HG03342 (cell line): ENCODE measurements around the gene TVP23A.
"Not testable (repeated sequence)": the region's sequence is repeated elsewhere in the genome, so short reads cannot be mapped to it uniquely, and the experiment has no call there.

ENCODE experiments used
- ATAC-seq: cut with Tn5 transposase; IDR thresholded peaks from one replicate; pipeline ENCODE4 v1.9.1; 2021; ENCODE audit warnings: mild to moderate bottlenecking, moderate library complexity; ENCODE audit not compliant: unreplicated experiment

The TVP23A gene

DNA sequence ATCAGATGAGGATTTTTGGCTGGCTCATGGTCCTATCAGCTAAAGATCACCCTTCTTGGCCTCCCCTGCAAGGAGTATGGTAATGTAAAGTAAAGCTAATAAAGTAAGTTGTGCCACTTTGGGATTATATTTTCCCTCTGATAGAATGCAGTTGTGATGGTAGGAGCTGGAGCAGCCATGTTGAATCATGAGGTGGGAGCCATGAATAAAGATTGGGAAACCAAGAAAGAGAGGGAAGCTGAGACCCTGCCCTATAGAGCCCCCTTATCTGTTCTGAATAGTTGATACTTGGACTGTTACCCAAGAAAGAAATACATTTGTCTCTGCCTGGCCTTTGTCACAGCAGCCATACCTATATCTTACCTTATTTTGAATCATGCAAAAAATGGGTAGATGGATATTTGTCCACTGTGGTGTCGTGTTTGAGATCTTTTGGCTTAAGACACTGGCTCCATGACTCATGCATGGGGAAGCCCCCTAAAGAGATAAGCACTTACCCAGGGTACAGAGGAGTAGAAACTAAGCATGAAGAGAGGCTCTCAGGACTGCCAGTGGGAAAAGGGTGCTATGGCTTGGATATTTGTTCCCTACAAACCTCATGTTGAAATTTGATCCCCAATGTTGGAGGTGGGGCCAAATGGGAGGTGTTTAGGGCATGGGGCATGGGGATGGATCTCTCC is 17.7 kb upstream of the TVP23A start:
- no peak for ATAC-seq

DNA sequence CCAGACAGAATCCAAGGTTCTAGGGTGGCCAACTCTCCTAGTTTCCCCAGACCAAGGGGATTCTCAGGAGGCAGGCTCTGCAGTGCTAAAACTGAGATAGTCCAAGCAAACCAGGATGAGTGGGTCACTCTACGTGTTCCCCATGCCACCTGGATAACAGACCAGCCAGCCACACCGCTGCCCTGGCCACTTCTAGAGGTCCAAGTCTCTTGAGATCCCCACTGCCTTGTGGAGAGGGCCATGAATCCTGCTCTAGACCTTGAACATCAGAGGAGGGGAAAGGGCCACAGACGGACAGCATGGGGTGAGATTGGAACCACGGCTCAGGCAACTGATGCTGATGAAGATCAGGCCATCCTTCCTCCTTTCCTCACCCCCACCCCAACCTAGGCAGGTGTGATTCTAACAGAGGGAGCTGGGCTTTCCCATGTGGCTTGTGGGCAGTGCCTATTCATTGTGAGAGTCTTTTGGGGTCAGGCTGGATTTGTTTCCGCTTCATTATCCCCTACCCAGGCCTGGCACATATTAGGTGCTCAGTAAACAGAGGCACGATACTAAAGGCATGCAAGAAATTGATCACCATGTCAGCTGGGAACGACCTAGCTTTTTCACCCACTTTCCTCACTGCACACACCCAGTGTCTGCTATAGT is 16.8 kb upstream of the TVP23A start:
- no peak for ATAC-seq

DNA sequence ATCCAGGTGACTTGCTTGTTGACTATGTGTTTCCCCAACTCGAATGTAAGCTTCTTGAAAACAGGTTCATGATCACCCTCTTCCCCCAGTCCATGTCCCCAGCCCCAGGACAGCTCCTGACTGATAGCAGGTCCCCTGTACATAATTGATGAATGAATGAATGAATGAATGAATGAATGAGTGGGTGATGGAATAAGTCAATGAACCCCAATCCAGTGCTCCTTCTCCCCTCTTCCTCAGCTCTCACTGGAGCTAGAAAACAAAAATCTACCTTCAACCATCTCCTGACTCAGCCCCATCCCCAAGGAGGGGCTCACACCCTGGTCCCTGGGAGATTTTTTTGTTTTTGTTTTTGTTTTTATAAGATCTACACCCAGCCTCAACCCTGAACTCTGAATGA is 16.2 kb upstream of the TVP23A start:
- ATAC-seq = no peak

DNA sequence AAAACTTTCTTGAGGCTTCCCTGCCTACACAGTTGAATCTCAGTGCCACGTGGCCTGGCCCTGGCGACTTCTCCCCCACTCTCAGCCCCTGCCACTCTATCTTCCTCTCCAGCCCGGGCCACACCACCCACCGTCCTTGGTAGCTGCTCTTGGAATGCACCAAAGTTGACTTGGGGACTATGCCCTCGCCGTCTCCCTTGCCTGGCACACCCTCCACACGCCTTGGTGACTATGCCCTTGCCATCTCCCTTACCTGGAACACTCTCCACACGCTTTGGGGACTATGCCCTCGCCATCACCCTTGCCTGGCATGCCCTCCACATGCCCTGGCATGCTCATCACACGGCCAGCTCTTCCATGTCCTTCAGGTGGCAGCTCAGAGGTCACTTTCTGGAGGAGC is 15.5 kb upstream of the TVP23A start:
- no peak for ATAC-seq

DNA sequence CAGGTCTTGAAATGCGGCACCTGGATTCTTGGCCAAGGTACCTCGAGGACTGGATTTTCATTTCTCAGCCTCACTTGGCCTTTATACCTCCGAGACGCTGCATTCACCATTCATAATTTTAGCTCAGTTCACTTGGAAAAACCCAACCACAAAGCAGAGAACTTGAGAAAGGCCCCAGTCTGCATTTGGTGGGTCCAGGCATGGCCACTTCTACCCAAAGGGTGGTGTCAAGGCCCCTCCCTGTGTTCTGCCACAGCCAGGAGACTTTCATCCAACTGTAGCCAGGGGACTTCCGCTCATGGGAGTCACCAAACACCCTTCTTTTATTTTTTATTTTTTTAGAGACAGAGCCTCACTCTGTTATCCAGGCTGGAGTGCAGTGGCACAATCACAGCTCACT is 14.7 kb upstream of the TVP23A start:
- ATAC-seq = no peak

DNA sequence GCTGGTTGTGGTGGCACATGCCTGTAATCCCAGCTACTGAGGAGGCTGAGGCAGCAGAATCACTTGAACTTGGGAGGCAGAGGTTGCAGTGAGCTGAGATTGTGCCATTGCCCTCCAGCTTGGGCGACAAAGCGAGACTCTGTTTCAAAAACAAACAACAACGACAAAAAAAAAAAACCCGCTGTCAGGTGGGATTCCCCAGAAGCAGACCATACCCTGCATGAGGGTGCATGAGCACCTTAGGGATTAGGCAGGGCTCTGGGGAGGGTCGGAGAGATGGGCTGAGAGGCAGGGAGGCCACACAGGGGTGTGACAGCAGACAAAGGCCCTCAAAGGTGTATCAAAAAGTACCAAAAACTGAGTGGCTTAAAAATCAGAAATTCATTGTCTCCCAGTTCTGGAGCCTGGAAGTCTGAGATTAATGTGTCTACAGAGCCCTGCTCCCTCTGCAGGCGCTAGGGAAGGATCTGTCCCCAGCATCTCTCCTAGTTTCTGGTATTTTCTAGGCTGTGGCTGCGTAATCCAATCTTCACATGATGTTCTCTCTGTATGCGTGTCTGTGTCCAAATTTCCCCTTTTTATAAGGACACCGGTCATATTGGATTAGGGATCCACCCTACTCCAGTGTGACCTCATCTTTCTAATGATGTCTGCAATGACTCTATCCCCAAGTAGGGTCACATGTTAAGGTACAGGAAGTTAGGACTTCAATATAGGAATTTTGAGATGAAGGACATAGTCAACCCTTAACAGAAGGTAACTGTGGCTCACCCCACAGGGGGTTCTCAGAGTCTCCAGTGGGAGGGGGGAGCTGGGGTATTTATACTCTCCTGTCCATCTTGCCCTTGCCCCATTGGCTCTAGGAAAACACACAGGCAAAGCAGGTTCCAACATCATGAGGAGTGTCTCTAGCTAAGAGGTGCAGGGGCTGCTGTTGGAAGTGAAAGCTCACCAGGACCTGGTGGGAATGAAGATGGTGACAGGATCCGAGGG is 13.6 kb upstream of the TVP23A start:
- no peak for ATAC-seq

DNA sequence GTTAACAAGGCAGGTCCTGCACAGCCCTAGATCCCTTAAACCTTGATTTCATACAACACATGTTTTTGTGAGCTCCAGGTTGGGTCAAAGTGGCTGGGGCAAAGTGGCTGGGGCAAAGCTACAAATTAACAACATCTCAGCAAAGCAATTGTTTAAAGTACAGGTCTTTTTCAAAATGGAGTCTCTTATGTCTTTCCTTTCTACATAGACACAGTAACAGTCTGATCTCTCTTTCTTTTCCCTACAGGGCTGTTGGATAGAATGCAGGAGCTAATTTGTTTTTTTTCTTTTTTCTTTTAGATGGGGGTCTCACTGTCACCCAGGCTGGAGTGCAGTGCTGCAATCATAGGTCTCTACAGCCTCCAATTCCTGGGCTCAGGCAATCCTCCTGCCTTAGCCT is 11.6 kb upstream of the TVP23A start:
- ATAC-seq = not testable (repeated sequence)

DNA sequence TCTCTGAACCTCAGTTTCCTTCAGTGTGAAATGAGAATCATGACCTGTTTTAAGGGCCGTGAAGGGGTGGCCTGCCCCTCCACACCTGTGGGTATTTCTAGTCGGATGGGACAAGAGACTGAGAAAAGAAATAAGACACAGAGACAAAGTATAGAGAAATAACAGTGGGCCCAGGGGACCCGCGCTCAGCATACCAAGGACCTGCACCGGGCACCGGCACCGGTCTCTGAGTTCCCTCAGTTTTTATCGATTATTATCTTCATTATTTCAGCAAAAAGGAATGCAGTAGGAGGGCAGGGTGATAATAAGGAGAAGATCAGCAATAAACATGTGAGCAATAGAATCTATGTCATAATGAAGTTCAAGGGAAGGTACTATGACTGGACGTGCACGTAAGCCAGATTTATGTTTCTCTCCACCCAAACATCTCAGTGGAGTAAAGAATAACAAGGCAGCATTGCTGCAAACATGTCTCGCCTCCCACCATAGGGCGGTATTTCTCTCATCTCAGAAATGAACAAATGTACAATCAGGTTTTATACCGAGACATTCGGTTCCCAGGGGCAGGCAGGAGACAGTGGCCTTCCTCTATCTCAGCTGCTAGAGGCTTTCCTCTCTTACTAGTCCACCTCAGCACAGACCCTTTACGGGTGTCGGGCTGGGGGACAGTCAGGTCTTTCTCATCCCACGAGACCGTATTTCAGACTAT is 10.9 kb upstream of the TVP23A start:
- not testable (repeated sequence) for ATAC-seq

DNA sequence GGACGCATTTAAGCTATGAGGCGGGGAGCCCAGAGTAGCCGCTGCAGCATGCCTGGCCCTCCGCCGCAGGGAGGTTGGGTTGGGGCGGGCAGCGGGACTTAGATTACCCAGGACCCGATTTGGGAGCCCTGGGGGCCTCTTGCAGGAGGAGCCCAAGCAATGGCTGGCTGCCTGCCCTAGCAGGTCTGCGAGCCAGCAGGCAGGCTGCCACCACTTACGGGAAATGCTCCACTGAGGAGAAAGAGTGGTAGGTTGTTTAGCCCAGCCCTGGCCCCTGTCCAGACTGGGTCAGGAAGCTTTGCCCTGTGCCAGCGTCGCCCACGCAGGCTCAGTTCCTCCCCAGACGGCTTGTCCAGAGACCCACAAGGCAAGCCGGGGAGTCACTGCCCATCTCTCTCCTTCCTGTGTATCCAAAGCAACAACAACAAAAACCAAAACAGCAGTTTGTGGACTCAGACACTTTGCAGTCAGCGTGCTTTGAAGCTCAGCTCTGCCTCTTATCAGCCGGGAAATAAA is 10.3 kb upstream of the TVP23A start:
- no peak for ATAC-seq

DNA sequence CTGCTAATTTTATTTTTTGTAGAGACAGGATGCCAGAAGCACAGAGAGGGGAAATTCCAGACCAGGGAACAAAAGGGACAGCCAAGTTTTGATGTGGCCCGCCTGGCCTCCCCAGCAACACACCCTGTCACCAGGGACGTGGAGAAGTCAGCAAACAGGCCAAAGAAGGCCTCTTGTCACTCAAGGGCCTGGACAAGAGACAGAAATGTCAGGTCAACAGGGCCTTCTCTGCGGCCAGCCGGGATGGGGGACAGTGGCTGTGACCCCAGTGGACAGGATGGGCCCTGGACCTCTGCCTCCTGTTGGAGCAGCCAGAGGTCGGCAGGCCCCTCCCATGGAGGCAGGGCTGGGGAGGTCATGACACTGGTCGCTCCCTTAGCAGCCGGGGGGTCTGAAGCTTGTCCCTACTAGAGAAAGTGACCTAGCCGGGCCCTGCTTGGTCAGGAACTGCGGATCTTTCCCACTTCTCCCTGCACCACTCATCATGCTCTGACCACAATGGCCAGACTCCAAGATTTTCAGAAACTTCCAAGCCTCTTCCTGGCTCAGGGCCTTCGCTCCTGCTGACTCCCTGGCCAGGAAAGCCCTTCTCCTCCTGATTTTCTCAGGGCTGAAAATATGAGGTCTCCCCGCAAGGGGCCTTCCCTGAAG is 9.2 kb upstream of the TVP23A start:
- ATAC-seq = no peak

DNA sequence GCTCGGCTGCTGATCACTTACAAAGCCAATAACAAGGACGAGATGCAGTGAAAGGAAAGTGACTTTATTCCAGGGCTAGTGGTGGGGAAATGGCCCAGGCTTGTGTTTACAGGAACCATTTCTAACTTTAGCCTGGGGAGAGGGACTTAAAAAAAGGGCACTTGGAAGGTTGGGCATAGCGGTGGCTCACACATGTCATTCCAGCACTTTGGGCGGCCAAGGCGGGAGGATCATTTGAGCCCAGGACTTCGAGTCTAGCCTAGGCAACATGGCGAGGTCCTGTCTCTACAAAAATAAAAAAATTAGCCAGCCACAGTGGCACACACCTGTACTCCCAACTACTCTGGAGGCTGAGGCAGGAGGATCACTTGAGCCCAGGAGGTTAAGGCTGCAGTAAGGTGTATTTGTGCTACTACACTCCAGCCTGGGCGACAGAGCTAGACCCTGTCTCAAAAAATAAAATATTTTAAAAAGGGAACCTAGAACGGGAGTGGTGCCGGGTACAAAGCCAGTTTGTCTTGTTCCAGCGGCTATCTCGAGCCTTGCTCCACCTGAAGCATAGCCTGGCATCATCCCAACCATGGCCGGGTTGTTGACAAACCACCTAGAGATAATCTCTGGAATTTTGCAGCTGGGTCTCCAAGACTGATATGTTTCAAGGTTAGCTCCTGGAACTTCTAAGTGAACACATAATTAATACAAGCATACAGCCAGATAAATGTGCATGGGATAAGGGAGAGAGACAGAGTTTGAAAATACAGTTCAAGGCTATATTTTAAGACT is 5.7 kb upstream of the TVP23A start:
- no peak for ATAC-seq

DNA sequence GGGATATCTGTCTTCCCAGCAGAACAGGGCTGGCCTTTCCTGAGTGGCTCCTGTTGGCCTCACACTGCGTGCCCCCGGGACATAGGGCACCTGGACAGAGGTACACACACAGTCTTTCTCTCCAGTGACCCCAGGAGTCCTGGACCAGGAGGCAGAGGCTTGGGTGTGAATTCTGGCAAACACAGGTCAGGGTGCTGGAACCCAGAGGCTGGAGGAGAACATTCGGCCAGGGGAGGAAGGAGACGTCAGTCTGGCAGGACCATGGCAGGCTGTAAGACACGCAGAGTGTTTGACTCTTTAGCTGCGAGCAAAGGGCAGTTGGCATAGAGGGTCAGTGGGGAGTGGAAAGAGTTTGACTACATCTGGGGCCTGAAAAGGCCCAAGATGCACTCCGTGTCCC is 4.1 kb upstream of the TVP23A start:
- ATAC-seq = no peak

DNA sequence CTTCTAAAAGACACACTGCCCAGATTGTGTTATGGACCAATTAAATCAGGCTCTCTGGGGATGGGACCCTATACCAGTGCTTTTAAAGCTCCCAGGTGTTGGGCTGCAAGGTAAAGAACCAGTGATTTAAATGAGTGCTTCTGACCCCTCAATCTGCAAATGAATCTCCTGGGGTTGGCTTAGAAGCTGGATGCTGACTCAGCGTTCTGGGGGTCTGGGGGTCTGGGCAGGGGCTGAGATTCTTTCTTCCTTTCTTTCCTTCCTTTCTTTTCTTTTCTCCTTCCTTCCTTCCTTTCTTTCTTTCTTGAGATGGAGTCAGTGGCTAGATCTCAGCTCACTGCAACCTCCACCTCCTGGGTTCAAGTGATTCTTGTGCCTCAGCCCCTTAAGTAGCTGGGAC is 2.0 kb upstream of the TVP23A start:
- no peak for ATAC-seq

DNA sequence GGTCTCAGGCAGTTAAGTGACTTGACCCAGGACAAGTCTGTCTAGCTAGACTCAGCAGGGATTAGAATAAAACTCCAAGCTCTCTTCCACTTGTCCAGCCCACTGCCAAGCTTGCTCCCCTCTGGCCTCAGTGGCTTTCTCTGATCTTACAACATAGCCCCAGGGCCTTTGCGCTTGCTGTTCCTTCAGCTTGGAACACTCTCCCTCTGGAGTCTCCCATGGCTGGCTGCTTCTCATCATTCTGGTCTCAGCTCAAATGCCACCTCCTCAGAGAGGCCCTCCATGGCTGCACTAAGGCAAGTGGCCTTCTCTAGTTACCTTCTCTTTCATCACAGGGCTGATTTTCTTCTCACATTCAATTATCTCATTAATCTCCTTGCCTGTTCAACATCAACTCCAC is 1.1 kb downstream of the TVP23A start:
- ATAC-seq = no peak

DNA sequence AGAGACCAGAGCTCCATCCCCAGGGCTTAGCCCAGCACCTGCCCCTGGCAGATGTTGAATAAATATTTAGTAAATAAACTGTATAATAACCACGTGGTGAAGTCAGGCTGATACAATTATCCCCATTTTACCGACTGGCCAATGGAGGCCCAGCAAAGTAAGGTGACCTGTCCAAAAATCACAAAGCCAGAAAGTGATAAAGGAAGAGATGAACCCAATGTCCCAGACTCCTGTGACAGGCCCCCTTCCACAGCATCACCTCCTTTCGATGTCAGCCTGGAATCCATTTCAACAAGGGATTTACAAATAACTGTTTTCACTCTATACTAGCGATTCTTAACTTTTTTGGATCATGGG is 5.5 kb downstream of the TVP23A start:
- ATAC-seq = no peak

DNA sequence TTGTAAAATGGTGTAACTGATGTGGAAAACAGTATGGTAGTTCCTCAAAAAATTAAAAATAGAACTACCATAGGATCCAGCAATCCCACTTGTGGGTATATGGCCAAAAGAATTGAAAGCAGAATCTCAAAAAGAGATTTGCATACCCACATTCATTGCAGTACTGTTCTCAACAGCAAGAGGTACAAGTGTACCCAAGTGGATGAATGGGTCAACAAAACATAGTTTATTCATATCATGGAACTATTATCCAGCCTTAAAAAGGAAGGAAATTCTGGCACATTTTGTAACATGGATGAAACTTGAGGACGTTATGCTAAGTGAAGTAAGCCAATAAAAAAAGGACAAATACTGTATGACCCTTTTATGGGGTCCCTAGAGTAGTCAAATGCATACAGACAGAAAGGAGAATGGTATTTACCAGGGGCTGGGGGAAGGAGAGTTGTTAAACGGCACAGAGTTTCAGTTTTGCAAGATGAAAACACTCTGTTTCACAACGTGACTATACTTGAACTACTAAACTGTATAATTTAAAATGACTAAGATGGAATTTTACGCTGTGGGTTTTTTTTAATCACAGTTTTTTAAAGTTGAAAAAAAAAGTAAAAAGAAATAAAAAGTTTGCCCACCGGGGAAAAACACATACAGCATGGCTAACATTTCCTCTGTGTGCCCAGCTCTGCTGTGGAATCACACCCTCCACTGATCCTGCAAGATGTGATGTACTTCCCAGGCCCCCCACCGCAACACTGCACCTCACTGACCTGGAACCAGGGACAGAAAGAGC is 6.1 kb downstream of the TVP23A start:
- ATAC-seq = peak; percentile 73

DNA sequence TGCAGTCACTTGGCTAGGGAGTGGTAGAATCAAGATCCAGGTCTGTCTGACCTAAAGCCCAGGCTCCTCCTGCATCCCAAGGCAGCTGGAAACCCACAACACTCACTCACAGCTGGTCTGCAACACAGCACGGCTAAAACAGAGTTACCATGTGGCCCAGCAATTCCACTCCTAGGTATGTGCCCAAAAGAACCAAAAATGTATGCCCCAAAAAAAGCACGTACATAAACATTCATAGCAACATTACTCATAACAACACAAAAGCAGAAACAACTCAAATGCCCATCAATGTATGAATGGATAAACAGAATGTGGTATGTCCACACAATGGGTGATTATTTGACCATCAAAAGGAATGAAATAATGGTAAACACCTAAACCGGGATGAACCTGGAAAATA is 8.9 kb downstream of the TVP23A start:
- ATAC-seq = no peak

DNA sequence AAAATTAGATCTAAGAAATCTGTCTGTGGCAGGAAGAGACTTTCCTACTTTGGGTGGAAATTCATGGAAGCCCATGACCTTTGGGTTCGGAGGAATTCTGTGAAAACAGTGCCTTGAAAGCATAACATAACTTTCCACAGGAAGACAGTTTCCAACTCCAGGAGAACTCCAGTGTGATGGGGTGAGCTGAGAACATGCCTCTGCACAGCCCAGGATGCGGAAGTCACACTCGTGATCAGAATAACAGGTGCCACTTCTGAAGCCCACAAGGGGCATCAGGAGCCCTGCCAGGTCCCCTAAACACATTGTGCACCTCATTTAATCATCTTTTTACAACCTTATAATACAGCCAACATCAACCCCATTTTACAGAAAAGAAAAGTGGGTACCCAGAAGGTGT is 9.7 kb downstream of the TVP23A start:
- no peak for ATAC-seq

DNA sequence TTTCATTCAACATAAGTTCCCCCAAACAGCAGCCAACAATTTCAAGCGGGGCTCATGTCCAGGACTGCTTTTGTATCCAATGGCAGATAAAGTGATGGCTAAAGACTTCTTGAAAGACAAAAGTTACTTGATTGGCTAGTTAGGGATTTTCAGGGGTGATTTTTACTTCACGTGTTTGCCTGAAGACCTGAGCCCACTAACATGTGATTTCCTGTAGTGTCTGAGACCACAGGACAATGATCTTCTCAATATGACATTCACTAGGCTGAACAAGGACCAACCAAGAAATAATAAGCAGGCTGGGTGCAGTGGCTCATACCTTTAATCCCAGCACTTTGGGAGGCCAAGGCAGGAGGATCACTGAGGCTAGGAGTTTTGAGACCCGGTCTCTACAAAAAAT is 10.4 kb downstream of the TVP23A start:
- ATAC-seq = no peak
